Suprapubic skin (tissue), 3 donors: Measurements from ENCODE around the gene IMMP2L.

Experiments
- CTCF ChIP-seq, 2 donors: fragments of 200-600 bp in 1 of 2; fragments of 450-650 bp in 1 of 2; sonication (generic) in 1 of 2; IDR thresholded peaks; one replicate each; pipeline ENCODE4 v1.5.1; 2016 to 2019; ENCODE audit warnings: antibody characterized with exemption in 2 of 2, mild to moderate bottlenecking in 1 of 2, moderate library complexity in 1 of 2
- POLR2A ChIP-seq, 2 donors: fragments of 450-650 bp; IDR thresholded peaks; one replicate each; pipeline ENCODE4 v1.6.1; 2017; ENCODE audit warnings: antibody characterized with exemption in 2 of 2, mild to moderate bottlenecking in 2 of 2, moderate library complexity in 2 of 2

DNA sequence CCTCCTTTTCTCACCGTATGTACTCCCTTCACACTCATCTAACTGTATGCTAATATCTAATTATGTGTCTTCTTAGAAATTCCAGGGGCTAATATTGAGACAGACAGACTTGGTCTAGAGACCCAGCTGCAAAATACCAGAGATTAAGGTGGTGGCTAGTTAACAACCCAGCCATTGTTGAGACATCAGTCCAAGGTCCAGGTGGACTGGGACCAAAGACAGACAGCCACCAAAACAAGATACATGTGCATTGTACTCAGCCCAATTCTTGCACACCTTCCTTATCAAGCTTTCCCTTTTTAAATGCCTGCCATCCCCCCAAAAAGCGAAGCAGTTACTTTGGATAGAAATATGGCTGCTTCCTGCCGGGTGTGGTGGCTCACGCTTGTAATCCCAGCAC, 514.7 kb downstream of the IMMP2L start:
- TF ChIP-seq CTCF (IDR thresholded peaks at IDR 0.05): no peak
- TF ChIP-seq POLR2A (IDR thresholded peaks at IDR 0.05): no peak
